ENCODE data around the gene WNK2.

DNA sequence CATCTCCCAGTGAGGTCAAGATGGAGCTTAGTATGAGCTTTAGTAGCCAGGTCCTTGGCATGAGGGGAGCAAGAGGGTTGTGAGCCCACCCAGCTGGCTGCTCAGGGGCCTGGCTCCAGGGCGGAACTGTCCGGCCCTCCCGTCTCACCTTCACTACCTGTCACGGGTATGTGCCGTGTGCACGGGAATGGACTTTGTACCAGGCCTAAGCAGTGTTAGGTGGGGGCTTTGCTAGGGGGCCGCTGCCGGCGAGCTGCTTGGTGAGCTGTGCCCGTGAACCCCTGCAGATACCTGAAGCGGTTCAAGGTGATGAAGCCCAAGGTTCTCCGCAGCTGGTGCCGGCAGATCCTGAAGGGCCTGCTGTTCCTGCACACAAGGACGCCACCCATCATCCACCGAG, 46.7 kb downstream of the WNK2 start:
- TF ChIP-seq, protein P1, sequence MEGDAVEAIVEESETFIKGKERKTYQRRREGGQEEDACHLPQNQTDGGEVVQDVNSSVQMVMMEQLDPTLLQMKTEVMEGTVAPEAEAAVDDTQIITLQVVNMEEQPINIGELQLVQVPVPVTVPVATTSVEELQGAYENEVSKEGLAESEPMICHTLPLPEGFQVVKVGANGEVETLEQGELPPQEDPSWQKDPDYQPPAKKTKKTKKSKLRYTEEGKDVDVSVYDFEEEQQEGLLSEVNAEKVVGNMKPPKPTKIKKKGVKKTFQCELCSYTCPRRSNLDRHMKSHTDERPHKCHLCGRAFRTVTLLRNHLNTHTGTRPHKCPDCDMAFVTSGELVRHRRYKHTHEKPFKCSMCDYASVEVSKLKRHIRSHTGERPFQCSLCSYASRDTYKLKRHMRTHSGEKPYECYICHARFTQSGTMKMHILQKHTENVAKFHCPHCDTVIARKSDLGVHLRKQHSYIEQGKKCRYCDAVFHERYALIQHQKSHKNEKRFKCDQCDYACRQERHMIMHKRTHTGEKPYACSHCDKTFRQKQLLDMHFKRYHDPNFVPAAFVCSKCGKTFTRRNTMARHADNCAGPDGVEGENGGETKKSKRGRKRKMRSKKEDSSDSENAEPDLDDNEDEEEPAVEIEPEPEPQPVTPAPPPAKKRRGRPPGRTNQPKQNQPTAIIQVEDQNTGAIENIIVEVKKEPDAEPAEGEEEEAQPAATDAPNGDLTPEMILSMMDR (IDR thresholded peaks at IDR 0.05; ENCODE audit: low read depth, low read length, poor library complexity, severe bottlenecking), result no peak
- TF ChIP-seq EZH2phosphoT487 (IDR thresholded peaks at IDR 0.05; ENCODE audit: borderline replicate concordance, low read length), result no peak

Data from DOHH2 (cell line).